Fibroblast of peridontal ligament (primary cell): ENCODE measurements around the gene TMEM87B.

ENCODE experiments used
- DNase-seq: peaks from one replicate; pipeline ENCODE4 v3.0.0-alpha.2; 2010; ENCODE audit errors: extremely low read depth

TMEM87B gene

DNA sequence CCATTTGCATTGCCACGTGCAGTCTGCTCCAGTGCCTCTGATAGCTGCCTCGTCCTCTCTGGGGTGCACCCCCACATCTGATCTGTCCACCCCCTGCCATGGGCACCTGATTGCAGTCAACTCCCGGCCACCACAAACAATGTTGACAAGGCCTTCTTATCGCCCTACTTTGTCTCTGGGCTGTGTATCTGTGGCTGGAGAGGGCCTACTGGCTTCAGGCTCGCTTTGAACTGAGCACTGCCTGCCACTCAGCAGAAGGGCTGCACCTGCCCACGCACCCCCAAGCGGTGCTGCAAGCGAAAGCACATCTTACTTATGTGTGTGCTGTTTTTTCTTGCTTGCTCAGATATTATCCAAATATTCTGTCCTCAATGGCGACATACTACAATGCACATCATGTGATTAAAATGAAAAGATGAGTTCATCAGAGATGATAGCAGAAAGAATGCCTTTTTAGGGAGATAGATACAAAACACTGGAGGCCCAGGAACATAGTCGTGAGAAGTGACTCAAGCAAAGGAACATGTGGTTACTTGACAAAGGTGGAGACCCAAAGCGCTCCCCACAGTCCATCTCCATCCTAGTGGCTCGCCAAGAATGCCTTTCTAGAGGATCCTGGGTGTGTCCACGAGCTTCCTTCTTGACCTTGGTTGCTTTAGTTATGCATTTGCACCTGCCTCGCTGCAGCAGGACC lies 111.9 kb downstream of the TMEM87B start:
- DNase-seq = no peak

GRCh38 chr2:112168422-112169124 lies 113.5 kb downstream of the TMEM87B start:
- DNase-seq = no peak
